Kasumi-1 (cell line): ENCODE measurements around the gene AMBRA1.
"Not testable (repeated sequence)": the region's sequence is repeated elsewhere in the genome, so short reads cannot be mapped to it uniquely, and the experiment has no call there.

Experiments
- DNase-seq, 2 experiments: peaks; one replicate each; lab custom pipeline; 2025; lab: John Stamatoyannopoulos, UW

Gene AMBRA1

GRCh38 chr11:46612326-46612725 is 18.5 kb upstream of the AMBRA1 start:
- no peak for DNase-seq

DNA sequence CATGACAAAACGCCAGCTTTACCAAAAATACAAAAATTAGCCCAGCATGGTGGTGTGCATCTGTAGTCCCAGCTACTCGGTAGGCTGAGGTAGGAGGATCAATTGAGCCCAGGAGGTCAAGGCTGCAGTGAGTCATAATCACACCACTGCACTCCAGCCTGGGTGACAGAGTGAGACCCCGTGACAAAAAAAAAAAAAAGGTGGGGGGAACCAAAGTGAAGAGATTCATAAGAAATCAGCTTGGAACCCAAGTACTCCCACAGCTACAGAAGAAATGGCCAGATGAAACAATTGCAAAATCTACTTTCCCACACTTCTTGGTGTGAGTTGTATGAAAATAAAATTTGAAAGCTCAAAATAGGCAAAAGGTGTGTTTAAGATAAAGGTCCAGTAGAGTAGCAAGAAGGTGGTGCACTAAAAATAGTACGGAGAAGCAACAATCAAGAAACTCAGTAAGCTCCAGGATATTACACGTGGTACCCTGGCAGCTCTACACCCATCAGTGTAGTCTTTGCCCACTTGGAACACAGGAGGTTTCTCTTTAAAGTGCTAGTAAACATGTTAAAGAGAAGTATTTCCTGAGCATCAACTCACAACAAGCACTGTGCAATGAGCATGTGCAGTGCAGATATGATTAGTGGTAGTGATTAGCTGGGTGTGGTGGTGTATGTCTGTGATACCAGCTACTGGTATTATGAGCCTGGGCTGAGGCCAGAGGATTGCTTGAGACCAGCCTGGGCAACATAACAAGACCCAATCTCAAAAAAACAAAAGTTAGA is 17.9 kb upstream of the AMBRA1 start:
- DNase-seq: no peak

DNA sequence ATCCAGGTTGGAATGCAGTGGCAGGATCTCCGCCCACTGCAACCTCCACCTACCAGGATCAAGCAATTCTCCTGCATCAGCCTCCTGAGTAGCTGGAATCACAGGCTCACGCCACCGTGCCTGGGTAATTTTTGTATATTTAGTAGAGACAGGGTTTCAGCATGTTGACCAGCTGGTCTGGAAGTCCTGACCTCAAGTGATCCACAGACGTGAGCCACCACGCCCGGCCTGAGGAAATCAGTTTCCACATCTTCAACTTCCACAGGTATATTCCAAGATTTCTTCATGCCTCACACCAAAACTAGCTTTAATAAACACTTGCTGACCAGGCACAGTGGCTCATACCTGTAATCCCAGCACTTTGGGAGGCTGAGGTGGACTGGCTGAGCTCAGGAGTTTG is 15.6 kb upstream of the AMBRA1 start:
- DNase-seq: no peak

DNA sequence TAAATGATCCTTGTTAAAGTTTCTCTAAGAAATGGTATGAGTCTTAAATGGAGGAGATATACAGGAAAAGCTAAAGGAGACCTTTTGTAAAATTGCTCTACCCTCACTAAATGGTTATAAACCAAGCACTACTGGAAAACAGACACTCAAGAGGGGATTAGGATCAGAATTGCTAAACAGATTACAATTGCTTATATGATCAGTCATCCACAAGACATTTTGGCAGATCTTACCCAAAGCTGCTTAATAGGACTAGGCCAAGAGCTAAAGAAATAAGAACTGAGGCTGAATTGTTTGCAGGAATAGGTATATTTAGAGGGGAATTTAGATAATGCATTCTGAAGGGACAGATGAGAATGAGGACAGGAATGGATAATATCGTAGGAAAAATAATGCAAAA is 13.7 kb upstream of the AMBRA1 start:
- DNase-seq: no peak

DNA sequence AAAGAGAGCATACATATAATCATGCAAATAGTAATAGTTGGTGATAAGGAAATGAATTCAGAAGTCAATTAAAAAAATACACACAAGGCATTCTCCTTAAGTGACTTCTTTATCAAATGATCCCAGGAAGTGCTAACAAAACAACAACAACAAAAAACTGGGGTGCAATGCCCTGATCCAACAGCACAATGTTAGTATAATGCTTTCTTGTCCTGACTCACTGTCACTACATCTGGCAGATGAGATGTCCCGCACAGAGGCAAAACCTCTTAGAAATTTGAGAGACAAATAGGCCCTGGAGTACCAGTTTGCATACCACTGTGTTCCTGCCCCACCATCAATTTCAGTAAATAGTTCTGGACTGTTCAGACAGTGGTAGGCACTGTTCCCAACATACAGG is 11.0 kb upstream of the AMBRA1 start:
- no peak for DNase-seq

DNA sequence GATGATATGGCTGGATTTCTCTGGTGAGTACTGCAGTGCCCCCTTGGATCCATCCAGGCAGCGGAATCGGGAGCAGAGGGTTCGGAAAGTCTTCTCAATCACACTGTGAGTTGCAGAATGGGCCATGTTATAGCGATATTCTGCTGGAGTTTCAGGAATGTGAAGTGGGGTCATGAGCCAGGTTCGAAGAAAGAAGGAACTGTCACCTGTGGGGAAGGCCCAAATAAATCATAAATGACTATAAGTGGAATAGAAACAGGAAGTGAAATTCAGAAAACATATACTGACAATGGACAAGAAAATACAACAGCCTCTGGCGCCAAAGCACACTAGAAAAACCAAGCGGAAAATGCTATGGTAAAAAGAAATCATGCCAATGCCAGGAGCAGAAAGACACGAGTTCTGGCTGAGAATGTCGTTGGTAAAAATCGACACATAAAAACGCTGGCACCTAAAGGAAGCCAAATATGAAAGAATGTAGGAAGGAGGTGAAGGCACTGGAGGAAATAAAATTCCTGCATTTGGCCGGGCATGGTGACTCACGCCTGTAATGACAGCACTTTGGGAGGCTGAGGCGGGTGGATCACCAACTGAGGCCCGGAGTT is 10.0 kb upstream of the AMBRA1 start:
- DNase-seq: no peak

GRCh38 chr11:46601129-46601528 is 7.3 kb upstream of the AMBRA1 start:
- DNase-seq: no peak

DNA sequence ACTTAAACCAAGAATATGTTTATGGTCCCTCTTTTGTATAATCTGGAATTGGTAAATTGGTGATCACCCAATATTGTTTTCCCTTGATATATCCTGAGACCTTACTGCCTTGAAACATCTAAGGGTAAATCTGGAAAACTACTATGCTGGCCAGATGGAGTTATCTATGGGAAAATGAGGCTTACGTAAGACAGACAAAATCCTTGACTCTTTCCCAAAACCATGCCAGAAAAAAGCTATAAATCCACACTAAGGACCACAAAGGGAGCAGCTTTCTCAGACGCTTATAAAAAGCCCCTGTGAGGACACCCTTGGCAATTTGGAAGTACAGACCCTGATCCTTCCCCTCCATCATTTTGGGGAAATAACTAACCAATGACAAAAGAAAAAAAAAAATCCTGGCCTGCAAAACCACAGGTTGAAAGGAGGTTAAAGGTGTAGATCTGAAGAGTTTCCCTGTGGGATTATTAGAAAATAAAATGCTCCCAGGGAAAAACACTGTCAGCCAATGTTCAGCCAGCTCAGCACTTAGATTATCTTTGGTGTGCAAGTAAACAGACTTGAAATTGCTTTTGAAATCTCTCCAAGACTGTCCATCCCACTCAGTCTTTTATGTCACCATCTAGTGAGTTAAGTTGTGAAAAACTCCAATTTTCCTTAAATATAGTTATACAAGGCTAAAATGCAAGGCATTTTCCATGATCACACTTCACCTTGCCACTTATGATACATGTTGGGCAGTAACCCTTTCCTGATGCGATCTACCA is 6.6 kb upstream of the AMBRA1 start:
- DNase-seq: no peak

GRCh38 chr11:46599340-46600193 is 5.7 kb upstream of the AMBRA1 start:
- DNase-seq: no peak

DNA sequence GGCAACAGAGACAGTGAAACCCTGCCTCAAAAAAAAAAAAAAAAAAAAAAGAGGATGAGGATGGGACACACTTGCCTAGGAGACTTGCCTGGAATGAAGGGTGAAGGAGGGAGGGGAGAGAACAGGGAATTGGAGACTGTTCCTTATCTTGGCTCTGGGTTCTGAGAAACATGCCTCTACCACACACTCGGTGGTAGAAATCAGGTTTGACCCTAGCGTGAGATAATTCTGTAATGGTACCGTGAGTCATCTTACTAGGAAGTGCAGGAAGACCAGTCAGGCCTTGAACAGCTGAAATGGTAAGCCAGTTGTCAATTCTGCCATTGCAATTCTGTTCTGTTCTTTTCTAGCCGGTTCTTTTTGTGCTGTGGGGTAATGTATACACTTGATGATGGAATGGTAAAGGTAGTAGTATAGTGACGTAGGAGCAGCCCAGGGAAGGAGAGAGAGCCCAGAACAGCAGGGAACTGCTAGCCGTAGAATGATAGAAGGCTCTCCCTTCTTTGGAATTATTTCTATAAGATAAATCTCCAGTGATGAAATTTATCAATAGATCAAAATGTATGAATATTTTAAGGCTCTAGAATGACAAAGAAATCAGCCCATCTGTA is 3.9 kb upstream of the AMBRA1 start:
- no peak for DNase-seq

DNA sequence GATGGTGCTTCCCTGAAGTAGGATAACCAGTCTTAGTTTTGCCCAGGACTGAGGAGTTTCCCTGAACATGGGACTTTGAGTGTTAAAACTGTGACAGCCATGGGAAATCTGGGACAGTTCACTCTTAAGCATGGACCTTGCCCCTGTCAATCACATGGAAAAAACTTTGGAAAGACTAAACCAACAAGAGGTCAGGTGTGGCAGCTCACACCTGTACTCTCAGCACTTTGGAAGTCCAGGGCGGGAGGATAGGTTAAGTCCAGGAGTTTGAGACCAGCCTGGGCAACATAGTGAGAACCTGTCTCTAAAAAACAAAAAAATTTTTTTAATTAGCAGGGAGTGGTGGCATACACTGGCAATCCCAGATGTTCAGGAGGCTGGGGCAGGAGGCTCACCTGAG is 3.3 kb upstream of the AMBRA1 start:
- no peak for DNase-seq

DNA sequence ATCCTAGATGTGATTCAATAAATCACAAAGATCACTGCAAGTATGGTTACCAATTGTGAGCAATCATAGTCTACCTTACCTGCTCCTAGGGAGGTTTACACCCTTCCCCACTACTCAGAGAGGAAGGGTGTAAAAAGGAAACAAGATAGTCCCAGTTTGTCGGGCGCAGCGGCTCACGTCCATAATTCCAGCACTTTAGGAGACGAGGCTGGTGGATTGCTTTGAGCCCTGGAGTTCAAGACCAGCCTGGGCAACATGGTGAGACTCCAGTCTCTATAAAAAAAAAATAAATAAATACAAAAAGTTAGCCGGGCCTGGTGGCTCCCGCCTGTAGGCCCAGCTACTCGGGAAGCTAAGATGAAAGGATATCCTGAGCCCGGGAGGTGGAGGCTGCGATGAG is 962 bp upstream of the AMBRA1 start:
- DNase-seq: no peak

DNA sequence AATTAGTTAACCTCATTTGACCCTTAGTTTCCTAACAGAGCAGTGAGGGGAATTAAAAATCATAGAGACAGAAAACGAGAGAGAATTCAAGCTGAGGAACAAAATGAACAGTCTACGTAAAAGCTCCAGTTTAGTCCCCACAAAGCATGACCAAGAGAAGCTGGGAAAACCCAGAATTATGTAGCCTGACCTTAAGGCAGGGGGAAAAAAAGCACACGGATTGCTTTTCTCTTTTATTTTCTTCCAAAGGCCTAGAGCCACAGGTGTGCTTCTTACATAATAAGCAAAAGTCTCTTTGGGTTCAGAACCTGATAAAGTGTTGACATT is 514 bp upstream of the AMBRA1 start:
- no peak for DNase-seq

GRCh38 chr11:46590740-46591605 is 2.9 kb downstream of the AMBRA1 start:
- no peak for DNase-seq

GRCh38 chr11:46588915-46589314 is 4.9 kb downstream of the AMBRA1 start:
- DNase-seq: no peak

- no peak for DNase-seq
Measured at GRCh38 chr11:46588131-46588530, 5.7 kb downstream of the AMBRA1 start.

DNA sequence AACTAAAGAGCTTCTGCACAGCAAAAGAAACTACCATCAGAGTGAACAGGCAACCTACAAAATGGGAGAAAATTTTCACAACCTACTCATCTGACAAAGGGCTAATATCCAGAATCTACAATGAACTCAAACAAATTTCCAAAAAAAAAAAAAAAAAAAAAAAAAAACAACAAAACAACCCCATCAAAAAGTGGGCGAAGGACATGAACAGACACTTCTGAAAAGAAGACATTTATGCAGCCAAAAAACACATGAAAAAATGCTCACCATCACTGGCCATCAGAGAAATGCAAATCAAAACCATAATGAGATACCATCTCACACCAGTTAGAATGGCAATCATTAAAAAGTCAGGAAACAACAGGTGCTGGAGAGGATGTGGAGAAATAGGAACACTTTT is 10.3 kb downstream of the AMBRA1 start:
- DNase-seq: not testable (repeated sequence)

- DNase-seq: no peak
Measured at GRCh38 chr11:46582588-46582987, 11.2 kb downstream of the AMBRA1 start.

GRCh38 chr11:46577058-46577457 is 16.8 kb downstream of the AMBRA1 start:
- no peak for DNase-seq

- DNase-seq: no peak
Measured at GRCh38 chr11:46574656-46575055, 19.2 kb downstream of the AMBRA1 start.
